NCI-H1048 (cell line): ENCODE results near the gene LCN9.
"Not testable (repeated sequence)": the region's sequence is repeated elsewhere in the genome, so short reads cannot be mapped to it uniquely, and the experiment has no call there.

Source experiments
- DNase-seq: peaks from one replicate; lab custom pipeline; 2025; lab: John Stamatoyannopoulos, UW

Gene LCN9

DNA sequence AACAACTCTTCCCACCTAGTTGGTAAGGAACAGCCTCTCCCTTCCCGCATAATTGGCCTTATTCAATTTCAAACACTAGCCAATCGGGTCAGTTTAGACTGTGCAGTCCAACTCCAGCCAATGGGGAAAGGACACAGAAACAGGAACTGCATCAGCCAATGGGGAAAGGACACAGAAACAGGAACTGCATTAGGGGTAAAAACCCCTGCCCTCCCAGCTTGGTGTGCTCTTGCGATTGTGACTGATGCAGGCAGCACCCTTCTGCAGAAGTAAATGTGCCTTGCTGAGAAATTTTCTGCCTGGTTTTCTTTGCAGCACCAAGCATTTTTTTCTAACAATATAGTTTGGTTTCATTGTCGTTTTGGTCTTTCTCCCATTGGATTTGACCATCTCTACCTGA is 15.2 kb upstream of the LCN9 start:
- no peak for DNase-seq

- DNase-seq = no peak
Measured at GRCh38 chr9:135648494-135649410, 14.4 kb upstream of the LCN9 start.

GRCh38 chr9:135649508-135649907 is 13.6 kb upstream of the LCN9 start:
- no peak for DNase-seq

DNA sequence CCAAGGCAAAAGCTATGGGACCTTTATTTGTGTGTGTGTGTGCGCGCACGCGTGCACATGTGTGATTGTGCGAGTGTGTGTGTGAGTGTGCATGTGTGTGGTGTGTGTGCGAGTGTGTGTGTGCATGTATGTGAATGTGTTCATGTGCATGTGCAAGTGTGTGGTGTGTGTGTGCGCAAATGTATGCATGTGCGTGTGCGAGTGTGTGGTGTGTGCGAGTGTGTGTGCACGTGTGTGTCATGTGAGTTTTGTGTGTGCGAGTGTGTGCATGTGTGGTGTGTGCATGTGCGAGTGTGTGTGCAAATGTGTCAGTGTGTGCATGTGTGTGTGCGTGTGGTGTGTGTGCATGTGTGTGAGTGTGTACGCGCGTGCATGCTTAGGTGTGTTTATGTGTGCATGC is 12.7 kb upstream of the LCN9 start:
- no peak for DNase-seq

DNA sequence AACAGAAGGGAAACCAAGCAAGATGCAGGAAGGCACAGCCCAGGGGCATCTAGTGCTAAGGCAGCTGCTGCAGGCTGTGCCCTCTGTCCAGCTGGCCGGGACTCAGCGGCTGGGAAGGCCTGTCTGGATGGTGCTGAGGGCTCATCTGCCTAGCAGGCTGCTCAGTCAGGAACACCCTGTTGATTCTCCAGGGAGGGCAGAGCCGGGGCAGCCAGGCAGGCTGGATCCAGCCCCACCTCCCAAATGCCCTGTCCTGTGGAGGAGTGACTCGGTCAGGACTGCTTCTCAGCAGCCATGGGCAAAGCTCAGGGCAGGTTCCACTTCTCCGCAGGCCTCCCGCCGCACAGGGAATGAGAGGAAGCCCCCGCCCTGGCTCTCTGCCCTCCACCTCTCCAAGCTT is 7.8 kb upstream of the LCN9 start:
- no peak for DNase-seq

- DNase-seq = no peak
Measured at GRCh38 chr9:135657416-135657815, 5.7 kb upstream of the LCN9 start.

DNA sequence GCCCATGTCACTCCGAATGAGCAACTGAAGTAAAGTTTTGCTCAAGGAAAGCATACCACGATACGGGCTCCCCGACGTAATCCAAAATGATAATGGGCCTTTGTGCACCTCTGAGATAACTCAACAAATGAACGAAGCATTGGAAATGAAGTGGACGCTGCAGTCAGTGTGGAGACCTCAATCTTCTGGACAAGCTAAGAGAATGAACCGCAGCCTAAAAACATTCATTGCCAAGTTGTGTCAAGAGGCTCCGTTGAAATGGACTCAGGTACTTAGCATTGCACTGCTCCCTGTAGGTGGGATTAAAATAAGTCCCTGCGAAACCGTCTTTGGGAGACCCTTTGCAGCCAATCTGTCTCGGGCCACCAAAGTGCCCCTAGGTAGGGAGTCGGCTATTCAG is 3.9 kb upstream of the LCN9 start:
- DNase-seq = no peak

DNA sequence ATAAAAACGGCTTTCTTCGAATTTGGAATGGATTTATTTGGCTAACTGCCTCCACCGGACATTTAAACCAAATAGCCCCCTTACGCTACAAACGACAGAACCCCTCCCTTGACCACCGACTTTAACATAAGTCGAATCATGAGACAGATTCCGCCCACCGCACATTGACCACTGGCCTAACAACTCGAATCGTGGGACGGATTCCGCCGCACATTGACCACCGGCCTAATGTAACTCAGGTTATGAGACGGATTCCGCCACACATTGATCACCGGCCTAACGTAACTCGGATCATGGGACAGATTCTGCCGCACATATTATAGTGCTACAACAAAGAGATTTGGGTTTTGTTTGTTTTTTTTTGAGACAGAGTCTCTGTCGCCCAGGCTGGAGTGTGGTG is 2.7 kb upstream of the LCN9 start:
- no peak for DNase-seq

DNA sequence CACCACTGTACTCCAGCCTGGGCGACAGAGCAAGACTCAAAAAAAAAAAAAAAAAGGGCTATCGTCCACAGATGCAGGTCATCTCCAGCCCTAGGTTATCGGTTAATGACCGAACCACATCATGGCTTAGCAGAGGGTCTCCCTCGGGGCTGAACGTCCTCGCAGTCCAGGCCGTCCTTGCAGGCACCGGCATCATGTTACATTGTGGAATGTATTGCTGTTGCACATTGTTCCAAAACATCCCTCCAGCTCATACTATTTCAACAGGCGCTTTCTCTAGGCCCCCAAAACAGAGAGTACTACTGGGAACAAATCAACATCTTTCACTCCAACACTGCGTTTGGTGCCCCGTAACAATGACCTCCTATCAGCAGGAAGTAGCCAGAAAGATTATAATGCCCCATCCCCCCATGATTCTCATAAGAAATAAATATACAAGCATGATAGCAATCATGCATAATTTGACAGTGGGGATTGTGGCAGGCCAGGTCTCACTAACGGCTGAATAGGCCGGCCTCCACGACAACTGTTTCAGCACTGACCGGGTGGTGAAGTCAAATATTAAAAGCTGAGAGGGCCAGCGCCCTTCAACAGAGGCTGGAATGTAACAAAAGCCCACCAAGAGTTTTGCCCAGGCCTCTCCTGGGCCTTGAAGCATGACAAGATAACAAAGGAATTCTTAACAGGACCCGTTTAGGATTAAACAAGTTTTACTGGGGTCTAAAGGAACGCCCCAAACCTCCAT is 1.1 kb upstream of the LCN9 start:
- no peak for DNase-seq

DNA sequence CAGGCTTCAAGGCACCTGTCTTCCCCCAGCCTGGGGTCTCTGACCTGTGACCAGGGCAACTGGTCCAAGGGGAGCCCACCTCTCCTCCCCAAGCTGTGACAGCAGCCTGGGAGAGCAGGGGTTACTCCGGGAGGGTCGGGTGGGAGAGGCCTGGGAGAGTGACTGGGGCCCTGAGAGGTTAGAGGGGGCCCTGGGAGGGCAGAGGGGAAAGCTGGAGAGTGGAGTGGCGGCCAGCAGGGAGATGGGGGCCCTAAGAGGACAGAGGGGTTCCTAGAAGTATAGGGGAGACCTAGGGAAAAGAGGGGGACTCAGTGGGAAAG is 302 bp downstream of the LCN9 start:
- DNase-seq = no peak

GRCh38 chr9:135663857-135664256 is 748 bp downstream of the LCN9 start:
- DNase-seq = no peak

GRCh38 chr9:135664266-135664665 is 1.2 kb downstream of the LCN9 start:
- DNase-seq = no peak

GRCh38 chr9:135664801-135665794 is 2.0 kb downstream of the LCN9 start:
- no peak for DNase-seq

- no peak for DNase-seq
Measured at GRCh38 chr9:135665795-135666189, 2.7 kb downstream of the LCN9 start.

- no peak for DNase-seq
Measured at GRCh38 chr9:135666534-135667462, 3.7 kb downstream of the LCN9 start.

- no peak for DNase-seq
Measured at GRCh38 chr9:135667463-135668001, 4.4 kb downstream of the LCN9 start.

DNA sequence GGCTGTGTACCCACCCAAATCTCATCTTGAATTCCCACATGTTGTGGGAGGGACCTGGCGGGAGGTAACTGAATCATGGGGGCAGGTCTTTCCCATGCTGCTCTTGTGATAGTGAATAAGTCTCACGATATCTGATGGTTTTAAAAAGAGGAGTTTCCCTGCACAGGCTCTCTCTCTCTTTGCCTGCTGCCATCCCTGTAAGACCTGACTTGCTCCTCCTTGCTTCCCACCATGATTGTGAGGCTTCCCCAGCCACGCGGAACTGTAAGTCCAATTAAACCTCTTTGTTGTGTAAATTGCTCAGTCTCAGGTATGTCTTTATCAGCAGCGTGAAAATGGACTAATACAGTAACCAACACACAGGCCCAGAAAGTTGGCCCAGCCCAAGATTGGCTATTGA is 5.9 kb downstream of the LCN9 start:
- DNase-seq = not testable (repeated sequence)

- no peak for DNase-seq
Measured at GRCh38 chr9:135669616-135670285, 6.6 kb downstream of the LCN9 start.

DNA sequence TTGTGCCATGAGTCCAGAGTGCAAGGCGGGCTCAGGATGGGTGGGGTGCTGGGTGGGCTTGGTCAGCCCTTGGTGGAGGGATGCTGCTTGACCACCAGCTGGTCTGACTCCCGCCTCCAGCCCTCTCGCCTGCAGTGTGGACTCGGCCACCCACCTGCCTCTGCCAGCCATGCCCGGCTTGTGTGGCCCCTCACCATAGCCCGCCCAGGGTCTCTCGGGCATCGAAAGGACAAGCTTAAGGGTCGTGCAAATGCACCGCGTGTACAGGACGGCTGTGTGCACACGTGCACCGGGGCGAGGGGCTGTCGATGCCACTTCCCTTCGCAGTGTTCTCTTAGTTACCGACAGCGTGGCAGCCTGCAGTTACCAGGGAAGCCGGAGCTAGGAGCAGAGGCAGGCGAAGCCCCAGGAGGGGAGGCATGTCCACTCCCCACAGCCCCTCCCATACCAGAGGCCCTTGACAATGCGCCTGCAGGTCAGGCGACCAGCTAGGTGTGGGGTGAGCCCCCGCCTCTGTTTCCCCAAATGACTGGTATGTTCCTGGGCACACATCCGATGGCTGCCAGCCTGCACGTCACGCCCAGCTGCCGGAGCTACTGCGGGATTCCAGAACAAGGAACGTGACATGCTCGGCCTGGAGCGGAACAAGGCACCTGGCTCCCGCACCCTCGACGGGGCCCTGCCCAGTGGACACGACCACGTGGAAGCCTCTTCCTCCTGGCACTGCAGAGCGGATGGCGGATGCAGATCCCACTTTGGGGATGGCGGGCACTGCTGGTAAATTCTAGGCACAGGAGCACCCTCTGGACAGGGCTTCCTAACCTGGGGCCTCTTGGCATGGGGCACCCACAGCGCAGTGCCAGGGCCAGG is 7.8 kb downstream of the LCN9 start:
- DNase-seq = no peak
